ENCODE measurements around the gene ERI2.

DNA sequence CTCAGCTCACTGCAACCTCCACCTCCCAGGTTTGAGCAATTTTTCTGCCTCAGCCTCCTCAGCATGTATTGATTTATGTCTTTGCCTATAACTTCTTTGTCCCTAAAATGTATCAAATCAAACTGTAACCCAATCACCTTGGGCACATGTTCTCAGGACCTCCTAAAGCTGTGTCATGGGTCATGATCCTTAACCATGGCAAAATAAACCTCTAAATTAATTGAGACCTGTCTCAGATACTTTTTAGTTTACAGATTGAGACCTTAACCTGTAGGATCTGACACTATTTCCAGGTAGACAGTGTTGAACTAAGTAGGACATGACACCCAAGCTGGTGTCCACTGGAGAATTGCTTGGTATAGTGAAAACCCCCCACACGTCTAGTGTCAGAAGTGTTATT, 45.1 kb downstream of the ERI2 start:
- TF ChIP-seq RCOR1 (IDR thresholded peaks at IDR 0.05; ENCODE audit: insufficient replicate concordance, low read length) (no peak), CTCF (conservative IDR thresholded peaks at IDR 0.05; ENCODE audit: low read depth, low read length) (no peak), CEBPB (IDR thresholded peaks at IDR 0.05; ENCODE audit: low read depth, low read length) (no peak), POLR2A (IDR thresholded peaks at IDR 0.05; ENCODE audit: low read depth, low read length) (no peak), CHD1 (IDR thresholded peaks at IDR 0.05; ENCODE audit: low read depth, low read length) (no peak), ELK1 (IDR thresholded peaks at IDR 0.05; ENCODE audit: borderline replicate concordance, low read depth, low read length) (no peak), RAD21 (IDR thresholded peaks at IDR 0.05; ENCODE audit: low read length) (no peak)

Measured in IMR-90 (cell line).